Erythroblast (primary cell): ENCODE measurements around the gene OR51D1.

ENCODE experiments used
- GATA1 ChIP-seq: IDR thresholded peaks from 2 replicates; pipeline ENCODE4 v1.6.1; 2011; ENCODE audit warnings: low read depth, mild to moderate bottlenecking, control low read depth, low read length, moderate library complexity
- POLR2A ChIP-seq: IDR thresholded peaks from 2 replicates; pipeline ENCODE4 v1.6.1; 2011; ENCODE audit warnings: mild to moderate bottlenecking, low read length

GRCh38 chr11:4636962-4637661 is at the start of gene OR51D1:
- TF ChIP-seq POLR2A (no peak), GATA1 (no peak)
